Stimulated activated naive CD8-positive, alpha-beta T cell treated with anti-CD3 and anti-CD28 coated beads, Interleukin-15, Interleukin-2, amounts not matched to agents 100 ng/mL and 50 ng/mL, for 24 hours (primary cell): ENCODE data around the gene EEF1G.

Experiments
- H3K27ac Mint-ChIP-seq: one replicate; pipeline ENCODE4 v1.8.0; 2021; ENCODE audit warnings: mild to moderate bottlenecking, mixed read lengths
- H3K27me3 Mint-ChIP-seq: one replicate; pipeline ENCODE4 v1.8.0; 2021; ENCODE audit warnings: mixed read lengths
- H3K36me3 Mint-ChIP-seq: one replicate; pipeline ENCODE4 v1.8.0; 2021; ENCODE audit warnings: low read depth, mixed read lengths
- H3K4me1 Mint-ChIP-seq: one replicate; pipeline ENCODE4 v1.8.0; 2021; ENCODE audit warnings: low read depth, mixed read lengths
- H3K4me3 Mint-ChIP-seq: one replicate; pipeline ENCODE4 v1.8.0; 2021; ENCODE audit warnings: mild to moderate bottlenecking, mixed read lengths
- H3K9me3 Mint-ChIP-seq: one replicate; pipeline ENCODE4 v1.8.0; 2021; ENCODE audit warnings: mixed read lengths

Gene EEF1G

DNA sequence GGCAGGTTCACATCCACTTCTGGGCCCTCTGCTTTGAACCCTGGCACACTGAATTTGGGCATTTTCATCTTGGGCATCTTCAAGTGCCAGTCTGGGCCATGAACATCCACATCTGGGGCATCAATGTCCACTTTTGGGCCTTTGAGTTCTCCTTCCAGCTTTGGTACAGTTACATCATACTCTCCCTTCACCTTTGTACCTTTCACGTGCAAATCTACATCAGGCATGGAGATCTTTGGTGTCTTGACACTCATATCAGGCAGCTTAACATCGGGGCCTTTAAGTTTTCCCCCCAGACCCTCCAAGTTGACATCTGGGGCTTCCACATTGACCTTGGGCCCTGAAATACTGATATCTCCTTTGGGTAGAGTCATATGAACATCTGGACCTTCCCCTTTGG, 41.6 kb downstream of the EEF1G start:
- Mint-ChIP-seq H3K4me3 (no peak overlapping the region), H3K9me3 (no peaks in the 10 kb centered on the region), H3K4me1 (no peaks in the 10 kb centered on the region), H3K36me3 (peaks cover 38% of the 10 kb centered on the region), H3K27ac (no peak overlapping the region), H3K27me3 (no peaks in the 10 kb centered on the region)

DNA sequence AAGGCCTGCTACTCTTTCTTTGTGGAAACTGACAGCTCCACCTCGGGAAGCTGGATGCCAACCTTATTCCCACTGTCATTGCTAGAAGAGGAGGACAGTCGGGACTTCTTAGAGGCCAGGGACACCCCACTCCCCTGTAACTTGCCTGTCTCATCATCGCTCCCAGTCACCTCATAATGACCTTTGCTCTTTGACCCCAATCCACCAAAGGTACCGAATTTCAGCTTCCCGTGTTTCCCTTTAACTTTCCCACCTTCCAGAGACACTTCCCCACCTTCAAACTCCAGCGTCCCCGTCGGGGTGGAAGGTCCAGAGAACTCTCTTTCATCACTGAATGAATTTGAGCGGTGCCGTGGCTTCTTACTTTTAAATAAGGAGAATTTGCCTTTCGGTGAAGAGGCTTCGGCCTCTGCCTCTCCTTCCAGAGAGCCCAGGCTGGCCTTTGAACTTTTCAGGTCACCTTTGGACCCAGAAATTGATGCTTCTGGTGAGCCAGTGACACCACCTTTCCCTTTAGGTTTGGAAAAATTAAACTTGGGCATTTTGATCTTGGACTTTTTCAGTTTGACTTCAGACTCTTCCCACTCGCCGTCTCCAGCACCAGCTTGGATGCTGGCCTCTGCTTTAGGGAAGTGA, 56.8 kb downstream of the EEF1G start:
- Mint-ChIP-seq H3K36me3 (peaks cover 39% of the 10 kb centered on the region), H3K27ac (no peak overlapping the region)

DNA sequence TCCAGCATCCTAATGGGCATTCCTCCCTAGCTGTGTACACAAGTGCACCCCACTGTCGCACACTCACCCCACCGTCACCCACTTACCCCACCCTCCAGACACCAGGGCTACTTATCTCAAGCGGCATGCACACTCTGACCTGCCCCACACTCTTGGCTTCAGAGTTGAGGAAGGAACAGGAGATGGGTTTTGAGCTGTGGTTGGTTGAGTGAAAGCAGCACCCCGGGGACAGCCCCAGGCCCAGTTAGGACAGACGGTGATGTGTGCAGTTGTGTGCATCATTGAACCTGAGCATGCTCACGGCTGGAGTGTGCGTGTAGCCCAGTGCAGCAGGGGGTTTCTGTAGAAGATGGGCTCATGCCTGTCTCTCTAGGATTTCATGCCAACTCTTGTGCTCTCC, 59.5 kb downstream of the EEF1G start:
- no peak overlapping the region for H3K27ac Mint-ChIP-seq
- H3K9me3 Mint-ChIP-seq, result no peaks in the 10 kb centered on the region
- peaks cover 23% of the 10 kb centered on the region for H3K36me3 Mint-ChIP-seq
- H3K4me1 Mint-ChIP-seq, result no peaks in the 10 kb centered on the region
- H3K4me3 Mint-ChIP-seq, result no peak overlapping the region
- H3K27me3 Mint-ChIP-seq, result no peaks in the 10 kb centered on the region

More for the DNA sequence above, 56.8 kb downstream of the EEF1G start:
- no peaks in the 10 kb centered on the region for H3K27me3 Mint-ChIP-seq
- no peaks in the 10 kb centered on the region for H3K9me3 Mint-ChIP-seq
- H3K4me3 Mint-ChIP-seq, result no peak overlapping the region
- H3K4me1 Mint-ChIP-seq, result no peaks in the 10 kb centered on the region

- H3K27me3 Mint-ChIP-seq, result no peaks in the 10 kb centered on the region
- no peaks in the 10 kb centered on the region for H3K9me3 Mint-ChIP-seq
- H3K4me1 Mint-ChIP-seq, result peaks cover 1% of the 10 kb centered on the region
- H3K4me3 Mint-ChIP-seq, result no peak overlapping the region
- H3K27ac Mint-ChIP-seq, result no peak overlapping the region
- peaks cover 22% of the 10 kb centered on the region for H3K36me3 Mint-ChIP-seq
Measured at GRCh38 chr11:62513626-62514025, 60.1 kb downstream of the EEF1G start.

DNA sequence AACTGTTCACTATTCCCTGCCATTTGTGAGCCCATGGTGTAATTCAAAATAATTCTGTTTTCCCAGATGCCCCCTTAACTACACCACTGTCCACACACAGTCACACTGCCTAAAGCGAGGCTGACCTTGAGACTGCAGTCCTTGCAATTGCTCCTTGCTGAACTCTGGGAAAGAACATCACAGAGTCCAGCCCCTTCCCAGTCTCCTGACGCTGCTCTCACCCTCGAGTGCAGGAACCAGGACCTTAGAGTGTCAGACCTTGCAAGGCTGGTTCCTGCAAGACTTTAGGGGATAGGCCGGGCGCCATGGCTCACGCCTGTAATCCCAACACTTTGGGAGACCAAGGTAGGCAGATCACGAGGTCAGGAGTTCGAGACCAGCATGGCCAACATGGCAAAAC, 60.7 kb downstream of the EEF1G start:
- Mint-ChIP-seq H3K4me1 (peaks cover 6% of the 10 kb centered on the region), H3K9me3 (no peaks in the 10 kb centered on the region), H3K27ac (no peak overlapping the region), H3K36me3 (peaks cover 17% of the 10 kb centered on the region), H3K4me3 (no peak overlapping the region), H3K27me3 (no peaks in the 10 kb centered on the region)
